GM23338 (cell line): ENCODE results near the gene VTCN1. TPM values are rescaled to one million over a fixed set of nuclear protein-coding genes. Genes with fewer than 3 reads are reported as not detected.

Source experiments
- ATAC-seq: fragments of 200-7000 bp; cut with Tn5 transposase; 3 replicates; pipeline ENCODE4 v1.9.1; 2020
- DNase-seq: peaks from one replicate; pipeline ENCODE4 v3.0.0-alpha.2; 2015; ENCODE audit warnings: low spot score
- H2AFZ ChIP-seq: fragments of 200-600 bp; sonication (generic); 2 replicates; pipeline ENCODE4 v1.8.0; 2016; ENCODE audit warnings: antibody characterized with exemption, mild to moderate bottlenecking, moderate library complexity
- H3F3A ChIP-seq: fragments of 200-600 bp; sonication (generic); replicated peaks from 2 replicates; pipeline ENCODE4 v1.8.0; 2017; ENCODE audit warnings: antibody characterized with exemption, mixed run types, low read depth
- H3K27ac ChIP-seq: fragments of 200-600 bp; sonication (generic); 2 replicates; pipeline ENCODE4 v1.6.1; 2016; ENCODE audit warnings: low read depth
- H3K27me3 ChIP-seq: fragments of 200-600 bp; sonication (generic); 2 replicates; pipeline ENCODE4 v1.8.0; 2016; ENCODE audit warnings: mild to moderate bottlenecking, mixed run types, moderate library complexity; ENCODE audit not compliant: insufficient read depth
- H3K36me3 ChIP-seq: fragments of 200-600 bp; sonication (generic); 2 replicates; pipeline ENCODE4 v1.8.0; 2016; ENCODE audit warnings: mild to moderate bottlenecking; ENCODE audit not compliant: insufficient read depth
- H3K4me1 ChIP-seq: fragments of 200-600 bp; sonication (generic); 2 replicates; pipeline ENCODE4 v1.8.0; 2016; ENCODE audit warnings: mild to moderate bottlenecking, moderate library complexity; ENCODE audit not compliant: insufficient read depth
- H3K4me2 ChIP-seq: fragments of 200-600 bp; sonication (generic); 2 replicates; pipeline ENCODE4 v1.7.1; 2017; ENCODE audit warnings: mixed run types
- H3K4me3 ChIP-seq: fragments of 200-600 bp; sonication (generic); 2 replicates; pipeline ENCODE4 v1.6.1; 2016; ENCODE audit warnings: mixed run types
- H3K79me2 ChIP-seq: fragments of 200-600 bp; sonication (generic); replicated peaks from 2 replicates; pipeline ENCODE4 v1.8.0; 2017; ENCODE audit warnings: mild to moderate bottlenecking; ENCODE audit not compliant: insufficient read depth
- H3K9me2 ChIP-seq: fragments of 200-600 bp; sonication (generic); 2 replicates; pipeline ENCODE4 v1.8.0; 2017; ENCODE audit not compliant: insufficient read depth
- H4K20me1 ChIP-seq: fragments of 200-600 bp; sonication (generic); replicated peaks from 2 replicates; pipeline ENCODE4 v1.8.0; 2017; ENCODE audit warnings: mild to moderate bottlenecking; ENCODE audit not compliant: insufficient read depth
- H3K27ac Mint-ChIP-seq: 2 replicates; pipeline ENCODE4 v1.8.0; 2020; ENCODE audit warnings: inconsistent platforms, mild to moderate bottlenecking, moderate library complexity, mixed read lengths
- H3K27me3 Mint-ChIP-seq: 3 replicates; pipeline ENCODE4 v1.8.0; 2022; ENCODE audit warnings: low read depth, mild to moderate bottlenecking, moderate library complexity, mixed read lengths, inconsistent platforms; ENCODE audit not compliant: insufficient read depth, poor library complexity
- H3K36me3 Mint-ChIP-seq: 3 replicates; pipeline ENCODE4 v1.8.0; 2021; ENCODE audit warnings: low read depth, mild to moderate bottlenecking, inconsistent platforms, moderate library complexity, mixed read lengths
- H3K4me1 Mint-ChIP-seq: 3 replicates; pipeline ENCODE4 v1.8.0; 2020; ENCODE audit warnings: mild to moderate bottlenecking, inconsistent platforms, mixed read lengths
- H3K4me3 Mint-ChIP-seq: 3 replicates; pipeline ENCODE4 v1.8.0; 2021; ENCODE audit warnings: moderate library complexity, mild to moderate bottlenecking, inconsistent platforms, mixed read lengths
- H3K9me3 Mint-ChIP-seq: 3 replicates; pipeline ENCODE4 v1.8.0; 2020; ENCODE audit warnings: moderate library complexity, mild to moderate bottlenecking, inconsistent platforms, mixed read lengths
- CREB1 ChIP-seq: fragments of 250-450 bp; sonication (Bioruptor Pico); IDR thresholded peaks from 2 replicates; pipeline ENCODE4 v1.5.0; 2020; ENCODE audit warnings: low read depth, mild to moderate bottlenecking, moderate library complexity
- ETS1 ChIP-seq: IDR thresholded peaks from 2 replicates; pipeline ENCODE4 v1.6.1; 2016; ENCODE audit warnings: antibody characterized with exemption
- EZH2 ChIP-seq: fragments of 200-600 bp; sonication (generic); IDR thresholded peaks from one replicate; pipeline ENCODE4 v1.8.0; 2017; ENCODE audit warnings: antibody characterized with exemption, mild to moderate bottlenecking, low read depth; ENCODE audit not compliant: unreplicated experiment
- JUNB ChIP-seq: IDR thresholded peaks from one replicate; pipeline ENCODE4 v1.6.1; 2016; ENCODE audit warnings: antibody characterized with exemption; ENCODE audit not compliant: unreplicated experiment
- NANOG ChIP-seq: IDR thresholded peaks from 2 replicates; pipeline ENCODE4 v1.6.1; 2016; ENCODE audit warnings: antibody characterized with exemption, borderline replicate concordance
- POLR2AphosphoS5 ChIP-seq: IDR thresholded peaks from 2 replicates; pipeline ENCODE4 v1.6.1; 2016; ENCODE audit warnings: antibody characterized with exemption, low read depth
- REST ChIP-seq: IDR thresholded peaks from one replicate; pipeline ENCODE4 v1.6.1; 2018; ENCODE audit warnings: antibody characterized with exemption; ENCODE audit not compliant: unreplicated experiment
- STAT1 ChIP-seq: IDR thresholded peaks from one replicate; pipeline ENCODE4 v1.6.1; 2016; ENCODE audit warnings: antibody characterized with exemption; ENCODE audit not compliant: unreplicated experiment
- ZNF114 ChIP-seq: fragments of 250-450 bp; sonication (Bioruptor Pico); IDR thresholded peaks from 2 replicates; pipeline ENCODE4 v1.5.0; 2020; ENCODE audit warnings: mild to moderate bottlenecking, moderate library complexity
- ZNF331 ChIP-seq: fragments of 250-450 bp; sonication (Bioruptor Pico); IDR thresholded peaks from 2 replicates; pipeline ENCODE4 v1.5.0; 2020; ENCODE audit warnings: low read depth, mild to moderate bottlenecking, moderate library complexity
- ZNF462 ChIP-seq: fragments of 250-450 bp; sonication (Bioruptor Pico); IDR thresholded peaks from 2 replicates; pipeline ENCODE4 v1.5.0; 2020; ENCODE audit warnings: mild to moderate bottlenecking, moderate library complexity
- polyA plus RNA-seq: library from polyadenylated mRNA; unstranded; fragments of >200 nt; fragmentation: Nextera tagmentation; extraction: Ambion mirVana; gene quantifications from 2 replicates; pipeline ENCODE4 v1.2.1, GENCODE V29; 2016
- total RNA-seq: library from RNA; depleted of rRNA; stranded (reverse); fragments of >200 nt; shearing (Covaris generic); gene quantifications from 2 replicates; pipeline ENCODE4 v1.2.3, GENCODE V29; 2014

Gene VTCN1
- total and polyA plus RNA-seq, 2 experiments from 2014 or later = not detected

- Histone ChIP-seq H2AFZ (no peak overlapping the region), H3K27me3 (no peaks in the 10 kb centered on the region), H3K4me1 (peaks cover 11% of the 10 kb centered on the region), H3K4me2 (no peak overlapping the region), H3K4me3 (no peak overlapping the region), H3K27ac (no peak overlapping the region), H3K36me3 (peaks cover 17% of the 10 kb centered on the region), H3K79me2 (peaks cover 4% of the 10 kb centered on the region; the same call in 1 of the 2 replicates), H4K20me1 (no peaks in the 10 kb centered on the region), H3K9me2 (no peaks in the 10 kb centered on the region), H3F3A (0 out of 2 replicates have a peak, but pooled peaks cover 3% of the 10 kb centered on the region)
- ATAC-seq = no peak
- H3K4me3 Mint-ChIP-seq = no peak overlapping the region
- peaks cover 13% of the 10 kb centered on the region for H3K27me3 Mint-ChIP-seq
- H3K9me3 Mint-ChIP-seq = no peaks in the 10 kb centered on the region
- TF ChIP-seq EZH2 = no peak
- TF ChIP-seq NANOG = no peak
- TF ChIP-seq POLR2AphosphoS5 = no peak
- TF ChIP-seq ETS1 = no peak
- peaks cover 17% of the 10 kb centered on the region for H3K4me1 Mint-ChIP-seq
- no peak overlapping the region for H3K27ac Mint-ChIP-seq
- H3K36me3 Mint-ChIP-seq = peaks cover 47% of the 10 kb centered on the region
- DNase-seq = no peak
These were observed 94.5 kb downstream of the VTCN1 start for GRCh38 chr1:117116090-117116783.

GRCh38 chr1:117114877-117115276 is 95.8 kb downstream of the VTCN1 start:
- Mint-ChIP-seq H3K4me3 (no peak overlapping the region), H3K27ac (no peak overlapping the region), H3K36me3 (peaks cover 55% of the 10 kb centered on the region), H3K9me3 (no peaks in the 10 kb centered on the region), H3K4me1 (peaks cover 10% of the 10 kb centered on the region), H3K27me3 (peaks cover 11% of the 10 kb centered on the region)
- Histone ChIP-seq H3F3A (0 out of 2 replicates have a peak, but pooled peaks cover 3% of the 10 kb centered on the region), H3K9me2 (no peaks in the 10 kb centered on the region), H3K4me1 (peaks cover 7% of the 10 kb centered on the region), H4K20me1 (no peaks in the 10 kb centered on the region), H3K4me2 (no peak overlapping the region), H3K36me3 (peaks cover 17% of the 10 kb centered on the region), H2AFZ (no peak overlapping the region), H3K79me2 (no peaks in the 10 kb centered on the region), H3K27me3 (no peaks in the 10 kb centered on the region), H3K4me3 (no peak overlapping the region), H3K27ac (no peak overlapping the region)
- ATAC-seq = no peak
- no peak for DNase-seq
- TF ChIP-seq STAT1 (no peak), EZH2 (no peak), JUNB (no peak), NANOG (no peak), POLR2AphosphoS5 (no peak), ZNF331 (no peak), REST (no peak), CREB1 (CRISPR knock-in tag) (no peak), ZNF114 (CRISPR knock-in tag) (no peak), ZNF462 (CRISPR knock-in tag) (no peak)
